Natural killer cell (primary cell): ENCODE results near the gene TNS3. TPM values are rescaled to one million over a fixed set of nuclear protein-coding genes. Genes with fewer than 3 reads are reported as not detected.

Experiments
- ATAC-seq, 3 donors: fragments of 150-1000 bp in 2 of 3; fragments of 200-7000 bp in 1 of 3; cut with Tn5 transposase; 1 replicate in 1 of 3; 2 replicates in 2 of 3; pipeline ENCODE4 v1.10.0; 2021; ENCODE audit warnings: mild to moderate bottlenecking in 2 of 3, moderate library complexity in 2 of 3
- DNase-seq, 2 donors: peaks; one replicate each; pipeline versions ENCODE4 v3.0.0 to v3.0.0-alpha.2; 2013 to 2021; ENCODE audit warnings: mixed read lengths in 1 of 2
- H3K27ac ChIP-seq: one replicate; pipeline ENCODE4 v1.5.1; 2013; ENCODE audit warnings: mild to moderate bottlenecking, low read length
- H3K27me3 ChIP-seq: one replicate; pipeline ENCODE4 v1.6.1; 2013; ENCODE audit warnings: low read length; ENCODE audit not compliant: control insufficient read depth, insufficient read depth
- H3K36me3 ChIP-seq: one replicate; pipeline ENCODE4 v1.6.1; 2013; ENCODE audit warnings: low read length; ENCODE audit not compliant: control insufficient read depth, insufficient read depth
- H3K4me1 ChIP-seq: one replicate; pipeline ENCODE4 v1.6.1; 2013; ENCODE audit warnings: low read length; ENCODE audit not compliant: control insufficient read depth, insufficient read depth
- H3K4me3 ChIP-seq: one replicate; pipeline ENCODE4 v1.5.1; 2013; ENCODE audit warnings: low read length
- H3K9me3 ChIP-seq: one replicate; pipeline ENCODE4 v1.6.1; 2013; ENCODE audit warnings: low read length; ENCODE audit not compliant: control insufficient read depth, insufficient read depth
- H3K27ac Mint-ChIP-seq, 2 donors: one replicate each; pipeline ENCODE4 v1.8.0; 2022; ENCODE audit warnings: mild to moderate bottlenecking in 2 of 2, mixed read lengths in 2 of 2, moderate library complexity in 1 of 2
- H3K27me3 Mint-ChIP-seq, 2 donors: one replicate each; pipeline ENCODE4 v1.8.0; 2022; ENCODE audit warnings: low read depth in 2 of 2, mixed read lengths in 2 of 2
- H3K36me3 Mint-ChIP-seq: one replicate; pipeline ENCODE4 v1.8.0; 2022; ENCODE audit warnings: mixed read lengths
- H3K4me1 Mint-ChIP-seq, 2 donors: one replicate each; pipeline ENCODE4 v1.8.0; 2022; ENCODE audit warnings: mixed read lengths in 2 of 2
- H3K4me3 Mint-ChIP-seq: one replicate; pipeline ENCODE4 v1.8.0; 2022; ENCODE audit warnings: mild to moderate bottlenecking, moderate library complexity, mixed read lengths
- H3K9me3 Mint-ChIP-seq, 2 donors: one replicate each; pipeline ENCODE4 v1.8.0; 2022; ENCODE audit warnings: mixed read lengths in 2 of 2
- CTCF ChIP-seq: fragments of 200-600 bp; IDR thresholded peaks from one replicate; pipeline ENCODE4 v1.8.0; 2022; ENCODE audit warnings: antibody characterized with exemption
- WGBS: methylation state at CpG from one replicate; pipeline ENCODE4 v1.1.7; 2013; ENCODE audit warnings: missing lambda C conversion rate; ENCODE audit not compliant: insufficient coverage; 5-methylcytosine and 5-hydroxymethylcytosine counted together
- intact Hi-C: fragments of 100-400 bp; cut with micrococcal nuclease; formaldehyde crosslinking; loops from one replicate; pipeline ENCODE4 v1.14.2; 2022
- total RNA-seq, 4 donors: library from RNA; stranded (reverse); fragments of 120-200 nt in 1 of 4; gene quantifications; one replicate each; pipeline versions ENCODE4 v1.2.3 to v1.2.4, GENCODE V29; 2013 to 2022

TNS3 gene
- total RNA-seq, 3 donors from 2014 or later (not counting 1 experiment from before 2014, with no cell fraction given) = 1.6 to 3.5 (median 2.9) TPM

DNA sequence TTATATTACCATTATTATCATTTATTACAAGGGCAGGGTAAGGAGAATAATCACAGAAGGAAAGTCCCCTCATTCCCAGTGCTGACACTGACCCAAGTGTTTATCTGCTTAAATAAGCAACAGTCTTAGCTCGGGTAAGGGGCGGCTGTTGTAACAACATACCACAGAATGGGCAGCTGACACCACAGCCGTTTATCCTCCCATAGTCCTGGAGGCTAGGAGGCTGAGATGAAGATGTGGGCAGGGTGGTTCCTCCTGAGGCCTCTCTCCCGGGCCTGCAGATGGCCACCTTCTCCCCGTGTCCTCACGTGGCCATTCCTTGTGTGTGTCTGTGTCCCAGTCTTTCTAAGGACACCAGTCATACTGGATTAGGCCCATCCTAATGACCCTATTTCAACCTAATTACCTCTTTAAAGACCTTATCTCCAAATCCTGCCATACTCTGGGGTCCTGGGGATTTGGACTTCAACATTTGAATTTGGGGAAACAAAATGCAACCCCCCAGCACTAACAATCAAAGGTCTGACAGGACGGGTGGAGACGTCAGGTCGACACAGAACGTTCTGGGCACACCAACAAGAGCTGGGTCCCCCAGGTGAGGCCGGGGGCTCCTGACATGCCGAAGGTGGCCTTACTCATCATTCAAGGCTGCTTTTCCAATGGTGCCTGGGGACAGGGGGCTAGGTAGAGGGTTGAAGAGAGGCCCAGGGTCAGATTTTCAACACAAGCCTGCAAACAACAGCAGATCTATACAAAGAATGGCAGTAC, 93.5 kb downstream of the TNS3 start:
- Mint-ChIP-seq H3K4me3 (no peak overlapping the region), H3K27me3 (no peaks in the 10 kb centered on the region), H3K27ac (no peak overlapping the region), H3K36me3 (no peaks in the 10 kb centered on the region), H3K9me3 (no peaks in the 10 kb centered on the region), H3K4me1 (no peaks in the 10 kb centered on the region)
- no peak overlapping the region for H3K4me3 ChIP-seq
- no peaks in the 10 kb centered on the region for H3K9me3 ChIP-seq
- no peak for ATAC-seq
- intact Hi-C loops = no loop called here
- H3K27me3 ChIP-seq = no peaks in the 10 kb centered on the region
- H3K4me1 ChIP-seq = no peaks in the 10 kb centered on the region
- TF ChIP-seq CTCF = no peak
- WGBS = 92% methylated on average over 12 of the region's 12 CpGs
- H3K27ac ChIP-seq = no peak overlapping the region
- no peaks in the 10 kb centered on the region for H3K36me3 ChIP-seq
- DNase-seq = no peak

- ATAC-seq = peak in 1 of 3 donors; percentile 21
- DNase-seq = no peak
- no peak overlapping the region for H3K27ac ChIP-seq
- Mint-ChIP-seq H3K27ac (no peak overlapping the region), H3K36me3 (no peaks in the 10 kb centered on the region), H3K27me3 (no peaks in the 10 kb centered on the region), H3K9me3 (no peaks in the 10 kb centered on the region), H3K4me1 (peaks cover 0 to 5% of the 10 kb centered on the region in 2 donors), H3K4me3 (no peak overlapping the region)
- no peaks in the 10 kb centered on the region for H3K9me3 ChIP-seq
- no peaks in the 10 kb centered on the region for H3K36me3 ChIP-seq
- no peaks in the 10 kb centered on the region for H3K27me3 ChIP-seq
- WGBS = 83% methylated on average over 9 of the region's 9 CpGs
- intact Hi-C loops = no loop called here
- TF ChIP-seq CTCF = no peak
- no peak overlapping the region for H3K4me3 ChIP-seq
- H3K4me1 ChIP-seq = peaks cover 12% of the 10 kb centered on the region
Measured at GRCh38 chr7:47485640-47486435, 96.1 kb downstream of the TNS3 start.

- no peak for TF ChIP-seq CTCF
- Histone ChIP-seq H3K9me3 (no peaks in the 10 kb centered on the region), H3K36me3 (no peaks in the 10 kb centered on the region), H3K27ac (no peak overlapping the region), H3K4me3 (no peak overlapping the region), H3K4me1 (peaks cover 12% of the 10 kb centered on the region), H3K27me3 (no peaks in the 10 kb centered on the region)
- ATAC-seq (peak in 1 of 3 donors; percentile 18), DNase-seq (no peak)
- no peaks in the 10 kb centered on the region for H3K36me3 Mint-ChIP-seq
- no peaks in the 10 kb centered on the region for H3K27me3 Mint-ChIP-seq
- no peaks in the 10 kb centered on the region for H3K9me3 Mint-ChIP-seq
- no peak overlapping the region for H3K27ac Mint-ChIP-seq
- WGBS = 92% methylated on average over 17 of the region's 17 CpGs
- intact Hi-C loops = no loop called here
- H3K4me1 Mint-ChIP-seq = peaks cover 0 to 5% of the 10 kb centered on the region in 2 donors
- H3K4me3 Mint-ChIP-seq = no peak overlapping the region
Measured at GRCh38 chr7:47484923-47485639, 96.8 kb downstream of the TNS3 start.
